DMS 273 treated with DMSO at 0.1 percent for 48 hours (cell line): ENCODE measurements around the gene ABCC3.

Experiments used
- DNase-seq: peaks from one replicate; lab custom pipeline; 2025; lab: John Stamatoyannopoulos, UW

The ABCC3 gene

DNA sequence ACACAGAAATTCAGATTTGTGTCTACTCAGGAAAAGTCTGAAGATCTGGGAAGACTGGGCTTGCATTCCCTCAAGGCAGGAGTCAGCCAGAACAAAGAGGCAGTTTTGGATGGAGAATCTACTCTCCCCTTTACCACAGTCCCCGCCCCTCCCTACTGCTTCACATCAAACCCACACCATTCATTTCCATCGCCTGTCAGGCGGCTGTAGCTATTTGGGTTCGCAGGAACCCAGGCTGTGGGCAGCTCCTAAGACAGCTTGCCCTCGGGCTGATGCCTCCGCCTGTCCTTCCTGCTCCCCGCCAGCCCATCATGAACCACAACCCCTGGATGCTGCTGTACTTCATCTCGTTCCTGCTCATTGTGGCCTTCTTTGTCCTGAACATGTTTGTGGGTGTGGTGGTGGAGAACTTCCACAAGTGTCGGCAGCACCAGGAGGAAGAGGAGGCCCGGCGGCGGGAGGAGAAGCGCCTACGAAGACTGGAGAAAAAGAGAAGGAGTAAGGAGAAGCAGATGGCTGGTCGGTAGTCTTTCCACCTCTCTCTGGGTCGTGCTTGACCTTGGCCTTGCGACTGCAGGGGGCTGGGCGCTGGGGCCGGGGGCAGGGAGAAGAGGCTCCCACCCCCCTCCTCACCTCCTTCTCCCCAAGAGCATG, 27.0 kb upstream of the ABCC3 start:
- no peak for DNase-seq

DNA sequence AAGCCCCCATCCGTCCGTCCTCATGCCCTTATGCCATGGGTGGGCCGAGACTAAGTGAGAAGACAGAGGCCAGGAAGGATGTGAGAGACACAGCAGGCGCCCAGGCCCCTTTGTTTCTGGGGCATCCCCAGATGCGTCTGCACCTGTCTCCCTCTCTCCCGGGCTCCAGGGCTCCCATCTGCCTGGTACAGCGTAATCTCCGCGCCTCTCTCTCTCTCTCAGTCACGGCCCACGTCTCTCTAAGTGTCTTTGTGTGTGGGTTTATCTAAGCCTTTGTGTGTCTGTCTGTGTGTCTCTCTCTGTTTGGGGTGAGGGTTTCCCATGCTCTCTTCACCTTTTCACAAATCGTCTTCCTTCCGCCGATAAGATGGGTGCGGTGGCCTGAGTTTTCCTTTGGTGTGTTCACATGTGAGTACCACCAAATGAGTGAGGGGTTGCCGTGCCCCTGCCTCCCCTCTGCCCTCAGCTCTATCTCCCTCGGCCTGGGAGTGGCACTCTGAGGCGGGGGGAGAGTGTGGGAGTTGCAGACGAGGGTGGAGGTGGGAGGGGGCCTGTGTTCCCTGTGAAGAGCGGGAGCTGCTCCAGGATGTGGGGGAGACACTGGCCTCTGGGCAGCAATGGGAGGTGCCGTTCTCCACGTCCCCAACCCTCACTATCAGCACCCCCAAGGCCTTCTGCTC, 25.8 kb upstream of the ABCC3 start:
- peak; percentile 28 for DNase-seq

DNA sequence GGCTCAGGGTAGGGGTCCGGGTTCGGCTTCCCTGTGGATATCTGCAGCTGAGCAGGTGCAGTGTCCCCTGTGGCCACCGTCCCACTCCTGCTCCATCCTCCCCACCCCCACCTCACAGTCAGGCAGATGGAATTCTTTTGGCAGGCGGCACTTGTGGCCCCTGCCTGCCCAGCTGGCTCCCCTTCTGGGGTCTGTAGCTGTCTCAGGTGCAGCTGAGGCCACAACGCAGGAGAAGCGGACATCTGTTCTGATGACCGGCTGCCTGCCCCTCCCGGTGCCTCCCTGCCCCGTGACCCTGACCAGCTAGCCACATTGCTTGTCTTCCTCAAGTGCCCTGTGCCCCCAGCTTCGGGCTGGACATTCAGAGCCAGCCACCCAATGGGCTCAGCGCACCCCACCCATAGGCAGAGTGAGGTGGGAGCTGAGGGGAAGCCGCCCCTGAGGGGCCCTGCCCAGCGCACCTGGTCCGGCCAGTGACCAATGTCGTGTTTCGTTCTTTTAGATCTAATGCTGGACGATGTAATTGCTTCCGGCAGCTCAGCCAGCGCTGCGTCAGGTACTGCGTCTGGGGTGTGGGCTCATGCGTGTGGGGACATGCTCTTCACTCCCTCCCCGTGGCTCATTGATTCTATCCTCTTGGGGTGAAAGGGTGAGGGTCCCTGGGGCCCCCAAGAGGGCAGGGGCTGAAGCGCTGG, 25.2 kb upstream of the ABCC3 start:
- peak; percentile 36 for DNase-seq

DNA sequence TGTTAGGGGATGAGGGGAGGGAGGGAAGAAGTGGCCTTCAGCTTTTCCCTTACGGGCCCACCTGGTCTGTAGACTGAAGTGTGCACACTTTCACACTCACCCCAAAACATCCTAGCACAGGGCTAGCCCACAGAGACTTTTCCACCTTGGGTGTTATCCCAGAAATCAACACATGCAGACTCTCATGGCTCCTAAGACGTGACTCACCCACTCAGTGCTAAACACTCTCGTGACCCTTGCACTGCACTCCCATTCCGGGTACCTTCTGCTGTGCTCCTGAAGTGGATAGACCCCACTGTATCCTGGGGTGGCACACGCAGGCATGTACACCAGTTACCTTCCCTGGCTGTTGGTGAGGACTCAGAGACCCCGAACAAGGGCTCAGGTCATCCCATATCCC, 23.0 kb upstream of the ABCC3 start:
- no peak for DNase-seq

DNA sequence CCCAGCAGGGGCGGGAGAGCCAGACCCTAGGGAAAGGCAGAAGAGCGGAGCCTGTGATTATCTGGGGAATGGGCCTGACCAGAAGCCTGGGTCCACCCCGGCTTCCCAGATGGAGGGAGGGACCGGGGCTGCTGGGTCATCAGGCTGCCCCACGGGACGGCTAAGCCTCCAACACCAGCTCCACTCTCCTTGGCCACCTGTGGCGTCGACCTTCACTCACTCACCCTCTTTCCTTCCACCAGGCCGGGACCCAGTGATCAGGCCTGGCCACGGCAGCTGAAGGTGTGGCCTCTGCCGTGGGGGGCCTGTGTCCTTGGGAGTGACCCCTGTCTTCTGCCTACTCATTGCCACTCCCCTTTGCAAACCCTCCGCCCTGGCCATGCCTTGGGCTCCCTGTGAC, 22.4 kb upstream of the ABCC3 start:
- DNase-seq: no peak

DNA sequence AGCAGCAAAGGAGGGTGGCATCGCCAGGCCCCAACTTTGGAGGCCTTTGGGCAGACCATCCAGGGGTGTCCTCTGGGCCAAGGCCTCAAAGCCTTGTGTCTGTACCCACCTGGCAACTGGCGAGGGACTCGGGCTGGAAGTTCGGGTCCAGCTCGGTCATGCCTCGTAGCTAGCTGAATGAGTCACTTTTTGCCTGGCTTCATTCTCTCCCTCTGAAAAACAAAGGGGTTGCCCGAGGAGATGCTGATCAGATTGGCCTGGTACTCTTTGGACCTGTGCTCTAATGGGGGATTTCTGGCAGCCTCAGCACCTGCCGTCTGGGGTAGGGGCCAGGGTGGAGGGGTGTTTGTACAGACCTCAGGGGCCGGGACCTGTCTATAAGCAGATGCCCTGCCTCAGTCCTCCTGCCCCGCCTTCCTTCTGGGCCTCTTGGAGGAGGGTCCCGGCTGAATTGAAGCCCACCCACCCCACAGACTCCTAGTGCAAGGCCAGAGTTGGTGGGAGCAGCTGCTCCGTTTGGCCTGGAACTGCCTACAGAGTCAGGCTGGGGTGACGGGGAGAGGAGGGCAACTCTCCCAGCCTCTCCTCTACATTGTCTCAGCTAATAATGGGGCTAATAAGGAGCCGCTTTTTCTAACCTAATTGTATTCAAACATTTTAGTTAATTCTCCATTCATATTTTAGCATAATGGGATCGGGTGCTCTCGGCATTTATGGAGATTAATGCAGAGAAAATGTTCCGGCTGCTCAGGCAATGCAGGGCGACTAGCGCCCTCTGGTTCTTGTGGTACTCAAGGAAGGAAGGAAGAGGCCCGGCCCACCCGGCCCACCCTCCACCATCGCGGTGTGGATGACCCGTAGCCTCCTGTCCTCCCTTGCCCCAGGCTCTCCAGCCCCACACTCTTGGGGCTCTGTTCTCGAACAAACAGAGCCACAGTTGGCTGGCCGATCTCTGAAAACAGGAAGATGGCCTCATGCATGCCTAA, 21.4 kb upstream of the ABCC3 start:
- DNase-seq: no peak

DNA sequence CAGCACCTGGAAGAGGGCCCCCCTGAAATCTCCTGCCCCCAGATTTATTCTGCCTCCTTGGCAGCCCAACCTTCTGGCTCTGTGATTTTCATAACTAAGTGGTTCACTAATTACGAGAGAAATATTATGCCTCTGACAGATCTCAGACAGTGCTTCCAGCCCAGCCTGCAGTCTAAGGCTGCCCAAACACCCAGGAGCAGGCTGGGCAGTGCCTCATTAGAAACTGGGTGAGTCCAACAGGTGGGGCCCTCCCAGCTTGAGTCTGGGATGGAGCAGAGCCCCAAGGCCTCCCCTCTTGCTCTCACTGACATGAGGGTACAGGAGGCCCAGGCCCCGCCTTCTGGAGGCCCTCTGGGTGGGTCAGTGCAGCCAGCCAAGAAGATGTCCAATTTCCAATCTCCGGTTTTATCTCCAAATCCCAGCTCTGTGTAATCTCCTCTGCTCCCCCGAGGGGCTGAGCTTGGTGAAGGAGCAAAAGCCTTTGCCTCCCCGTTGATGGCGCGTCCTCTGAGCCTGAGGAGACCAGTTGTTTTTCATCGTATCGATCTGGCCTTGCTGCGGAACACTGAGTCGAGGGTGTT, 20.1 kb upstream of the ABCC3 start:
- no peak for DNase-seq

DNA sequence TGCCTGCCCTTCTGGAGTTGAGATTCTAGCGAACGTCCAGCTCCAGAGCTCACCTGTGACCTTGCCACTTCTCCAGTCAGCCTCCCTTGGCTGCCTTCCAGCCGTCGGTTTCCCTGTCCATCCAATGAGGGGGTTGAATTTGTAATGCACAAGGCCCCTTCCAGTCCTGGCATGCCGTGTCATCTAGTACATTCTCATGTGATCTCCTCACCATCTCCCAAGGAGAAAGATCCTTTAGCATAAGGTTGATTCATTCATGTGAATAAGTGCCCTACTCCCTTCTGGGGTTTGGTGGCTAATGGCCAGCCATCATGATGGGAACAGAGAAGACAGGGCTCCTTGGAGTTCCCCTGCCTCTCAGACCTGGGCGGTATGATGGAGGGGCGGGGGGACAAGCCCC, 18.9 kb upstream of the ABCC3 start:
- DNase-seq: no peak

DNA sequence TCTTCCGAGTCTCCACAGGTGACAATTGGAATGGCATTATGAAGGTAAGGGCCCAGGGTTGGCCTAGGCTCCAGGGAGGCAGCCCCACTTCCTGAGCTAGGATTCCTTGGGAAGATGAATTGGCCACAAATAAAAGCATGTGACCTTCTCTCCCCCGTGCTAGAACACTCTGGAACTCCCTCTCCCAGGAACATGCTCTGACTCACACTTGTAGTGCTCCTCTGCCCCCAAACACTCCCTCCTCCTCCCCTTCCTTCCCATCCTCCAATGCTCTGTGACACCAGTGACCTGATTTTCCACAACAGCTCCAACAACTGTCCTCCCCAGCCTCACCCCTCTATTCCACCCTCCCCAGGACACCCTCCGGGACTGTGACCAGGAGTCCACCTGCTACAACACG, 16.4 kb upstream of the ABCC3 start:
- no peak for DNase-seq

DNA sequence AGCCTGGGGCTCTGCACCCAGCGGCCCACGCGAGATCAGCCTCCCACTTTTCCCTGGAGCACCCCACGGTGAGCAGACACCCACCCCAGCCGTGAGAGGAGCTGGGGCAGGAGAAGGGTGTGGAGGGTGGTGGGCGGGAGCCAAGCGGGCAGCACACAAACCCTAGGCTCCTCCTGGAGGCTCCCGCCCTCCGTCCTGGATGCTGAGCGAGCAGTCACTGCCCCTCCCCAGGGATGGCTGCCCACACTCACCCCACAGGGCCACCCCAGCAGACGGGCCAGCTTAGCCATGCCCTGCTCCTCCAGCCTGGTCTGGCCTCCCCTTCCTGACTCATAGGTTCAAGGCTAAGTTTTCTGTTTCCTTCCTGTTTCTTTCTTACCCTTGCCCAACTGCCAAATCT, 15.7 kb upstream of the ABCC3 start:
- DNase-seq: no peak

DNA sequence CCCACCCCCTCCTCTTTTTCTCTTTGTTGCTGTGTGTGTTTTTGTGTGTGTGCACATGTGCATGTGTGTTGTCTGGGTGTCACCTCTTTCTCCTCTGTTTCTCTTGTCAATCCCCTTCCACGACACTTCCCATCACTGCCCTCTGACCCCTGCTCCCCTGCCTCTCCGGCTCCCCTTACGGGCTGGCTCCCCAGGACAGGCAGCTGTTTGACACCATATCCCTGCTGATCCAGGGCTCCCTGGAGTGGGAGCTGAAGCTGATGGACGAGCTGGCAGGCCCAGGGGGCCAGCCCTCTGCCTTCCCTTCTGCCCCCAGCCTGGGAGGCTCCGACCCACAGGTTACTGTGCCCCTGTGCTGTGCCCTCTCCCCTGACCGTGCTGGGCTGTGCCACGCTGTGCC, 15.2 kb upstream of the ABCC3 start:
- DNase-seq: no peak

DNA sequence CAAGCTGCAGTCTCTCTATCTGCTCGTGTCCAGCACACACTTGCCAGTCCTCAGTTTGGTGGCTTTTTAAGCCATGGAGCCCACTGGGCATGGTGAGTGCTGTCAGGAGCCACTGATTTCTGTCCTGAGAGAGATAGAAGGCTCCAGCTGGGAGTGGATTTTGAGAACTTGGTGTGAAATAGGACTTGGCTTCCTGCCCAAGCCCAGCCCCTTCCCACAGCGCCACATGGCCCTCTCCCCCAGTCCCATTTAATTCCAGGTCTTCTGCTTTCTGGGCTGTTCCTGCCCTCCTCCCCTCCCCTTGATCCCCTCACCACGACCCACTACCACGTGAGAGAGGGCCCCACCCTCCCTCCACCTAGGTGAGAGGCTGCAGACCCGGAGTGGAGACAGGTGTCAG, 14.4 kb upstream of the ABCC3 start:
- DNase-seq: no peak

DNA sequence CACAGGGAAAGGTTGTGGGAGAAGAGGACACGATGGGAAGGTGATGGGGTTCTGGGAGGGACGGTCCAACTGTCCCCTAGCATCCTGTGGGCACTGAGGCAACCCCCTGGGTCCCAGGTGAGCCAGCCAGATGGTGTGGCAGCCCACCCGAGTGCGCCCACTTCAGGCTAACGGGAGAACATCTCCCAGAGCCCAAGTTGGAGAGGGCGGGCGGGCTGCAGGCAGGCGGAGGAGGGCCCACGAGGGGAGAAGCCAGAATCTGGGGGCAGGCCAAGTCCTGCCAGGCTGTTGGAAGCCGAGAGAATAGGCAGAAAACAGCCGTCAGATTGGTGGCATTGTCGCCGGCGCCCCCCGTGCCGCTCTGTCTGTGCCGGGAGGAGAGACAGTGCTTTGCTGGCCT, 13.8 kb upstream of the ABCC3 start:
- DNase-seq: no peak

DNA sequence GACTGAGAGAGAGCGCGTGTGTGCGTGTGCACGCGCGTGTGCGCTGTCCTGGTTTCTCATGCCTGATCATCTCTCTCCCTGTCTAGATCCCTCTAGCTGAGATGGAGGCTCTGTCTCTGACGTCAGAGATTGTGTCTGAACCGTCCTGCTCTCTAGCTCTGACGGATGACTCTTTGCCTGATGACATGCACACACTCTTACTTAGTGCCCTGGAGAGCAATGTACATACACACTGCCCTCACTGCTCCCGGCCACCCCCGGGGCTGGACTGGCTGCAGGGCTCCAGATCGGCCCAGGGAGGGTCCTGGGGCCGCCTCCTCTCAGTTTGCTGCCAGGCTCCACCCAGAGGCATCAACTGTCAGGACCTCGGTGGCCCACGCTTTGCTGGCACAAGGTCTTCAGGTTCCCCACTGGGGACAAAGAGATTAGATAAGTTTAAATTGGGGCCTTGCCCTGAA, 13.1 kb upstream of the ABCC3 start:
- DNase-seq: no peak

DNA sequence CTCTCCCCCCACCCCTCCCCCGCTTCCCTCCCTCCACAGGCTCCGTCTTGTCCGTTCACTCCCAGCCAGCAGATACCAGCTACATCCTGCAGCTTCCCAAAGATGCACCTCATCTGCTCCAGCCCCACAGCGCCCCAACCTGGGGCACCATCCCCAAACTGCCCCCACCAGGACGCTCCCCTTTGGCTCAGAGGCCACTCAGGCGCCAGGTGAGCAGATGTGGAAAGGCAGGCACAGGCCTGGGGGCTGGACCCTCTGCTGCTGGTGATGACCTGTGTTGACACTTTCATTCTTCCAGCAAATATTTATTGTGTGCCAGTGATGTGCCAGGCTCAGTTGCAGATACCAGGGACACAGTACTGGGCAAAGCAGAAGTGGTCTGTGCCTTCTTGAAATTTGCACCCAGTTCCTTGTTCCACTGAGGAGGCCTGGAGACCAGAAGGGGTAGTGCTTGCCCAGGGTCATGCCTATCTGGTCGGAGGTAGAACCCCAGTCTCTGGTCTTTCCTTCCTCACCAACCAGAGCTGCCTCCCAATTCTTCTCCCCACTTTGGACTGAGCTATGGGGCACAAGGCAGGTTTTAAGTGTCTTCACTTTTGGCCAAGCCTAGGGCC, 10.3 kb upstream of the ABCC3 start:
- no peak for DNase-seq

DNA sequence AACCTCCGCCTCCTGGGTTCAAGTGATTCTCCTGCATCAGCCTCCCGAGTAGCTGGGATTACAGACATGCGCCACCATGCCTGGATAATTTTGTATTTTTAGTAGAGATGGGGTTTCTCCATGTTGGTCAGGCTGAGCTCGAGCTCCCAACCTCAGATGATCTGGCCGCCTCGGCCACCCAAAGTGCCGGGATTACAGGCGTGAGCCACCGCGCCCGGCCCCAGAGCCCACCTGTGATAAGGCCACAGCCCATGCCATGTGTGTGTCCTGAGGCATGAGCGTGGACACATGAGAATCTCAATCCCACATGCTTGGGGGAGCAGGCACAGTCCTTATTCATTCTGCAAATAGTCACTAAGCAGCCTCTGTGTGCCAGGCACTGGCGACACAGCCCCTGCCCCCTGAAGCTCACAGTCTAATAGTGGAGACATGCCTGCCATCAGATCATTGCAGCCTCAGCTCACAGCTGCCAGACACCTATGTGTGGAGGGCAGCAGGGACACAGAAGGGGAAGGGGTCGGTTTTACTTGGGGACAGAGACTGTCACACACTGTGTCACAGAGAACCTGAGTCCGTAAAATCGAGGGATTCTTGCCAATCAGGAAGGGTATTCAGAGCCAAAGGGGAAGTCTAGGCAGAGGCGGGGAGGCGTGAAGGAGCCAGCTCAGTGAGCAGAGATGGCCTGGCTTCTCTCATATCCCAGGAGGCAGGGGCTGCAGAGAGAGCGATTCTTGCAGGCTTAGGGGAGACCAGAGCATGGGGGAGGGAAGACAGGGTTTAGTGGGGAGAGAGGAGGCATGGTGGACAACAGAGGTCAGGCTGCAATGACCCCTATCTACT, 9.4 kb upstream of the ABCC3 start:
- no peak for DNase-seq

DNA sequence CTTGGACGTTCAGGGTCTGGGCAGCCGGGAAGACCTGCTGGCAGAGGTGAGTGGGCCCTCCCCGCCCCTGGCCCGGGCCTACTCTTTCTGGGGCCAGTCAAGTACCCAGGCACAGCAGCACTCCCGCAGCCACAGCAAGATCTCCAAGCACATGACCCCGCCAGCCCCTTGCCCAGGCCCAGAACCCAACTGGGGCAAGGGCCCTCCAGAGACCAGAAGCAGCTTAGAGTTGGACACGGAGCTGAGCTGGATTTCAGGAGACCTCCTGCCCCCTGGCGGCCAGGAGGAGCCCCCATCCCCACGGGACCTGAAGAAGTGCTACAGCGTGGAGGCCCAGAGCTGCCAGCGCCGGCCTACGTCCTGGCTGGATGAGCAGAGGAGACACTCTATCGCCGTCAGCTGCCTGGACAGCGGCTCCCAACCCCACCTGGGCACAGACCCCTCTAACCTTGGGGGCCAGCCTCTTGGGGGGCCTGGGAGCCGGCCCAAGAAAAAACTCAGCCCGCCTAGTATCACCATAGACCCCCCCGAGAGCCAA, 8.6 kb upstream of the ABCC3 start:
- DNase-seq: peak; percentile 11

DNA sequence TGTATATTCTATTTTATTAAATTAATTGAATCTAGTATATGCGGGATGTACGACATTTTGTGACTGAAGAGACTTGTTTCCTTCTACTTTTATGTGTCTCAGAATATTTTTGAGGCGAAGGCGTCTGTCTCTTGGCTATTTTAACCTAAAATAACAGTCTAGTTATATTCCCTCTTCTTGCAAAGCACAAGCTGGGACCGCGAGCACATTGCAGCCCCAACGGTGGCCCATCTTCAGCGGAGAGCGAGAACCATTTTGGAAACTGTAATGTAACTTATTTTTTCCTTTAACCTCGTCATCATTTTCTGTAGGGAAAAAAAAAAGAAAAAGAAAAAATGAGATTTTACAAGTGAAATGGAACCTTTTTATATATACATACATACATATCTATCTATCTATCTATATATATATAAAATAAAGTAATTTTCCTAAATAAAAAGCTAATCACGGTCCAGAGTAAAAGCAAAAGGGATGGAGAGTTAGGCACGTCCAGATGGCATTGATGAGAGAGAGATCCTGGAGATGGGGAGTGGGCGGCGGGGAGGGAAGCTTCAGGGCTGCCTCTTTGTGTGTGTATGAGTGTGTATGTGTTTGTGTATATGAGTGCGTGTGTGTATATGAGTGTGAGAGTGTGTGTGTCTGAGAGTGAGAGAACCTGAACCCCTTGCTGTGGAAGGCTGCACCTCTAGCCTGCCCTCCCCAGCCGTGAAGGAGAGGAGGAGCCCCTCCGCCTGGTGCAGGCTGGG, 7.5 kb upstream of the ABCC3 start:
- no peak for DNase-seq
